Immature natural killer cell (primary cell): ENCODE results near the gene CFAP74. TPM values are rescaled to one million over a fixed set of nuclear protein-coding genes. Genes with fewer than 3 reads are reported as not detected.

ENCODE experiments used
- DNase-seq, 3 donors: peaks; one replicate each; pipeline ENCODE4 v3.0.0; 2022; ENCODE audit warnings: mixed read lengths in 1 of 3
- H3K27ac Mint-ChIP-seq, 6 donors: one replicate each; pipeline ENCODE4 v1.8.0; 2020; ENCODE audit warnings: mixed read lengths in 6 of 6, mild to moderate bottlenecking in 5 of 6, inconsistent platforms in 4 of 6, moderate library complexity in 3 of 6
- H3K27me3 Mint-ChIP-seq, 3 donors: one replicate each; pipeline ENCODE4 v1.8.0; 2020 to 2021; ENCODE audit warnings: low read depth in 3 of 3, mild to moderate bottlenecking in 3 of 3, mixed read lengths in 3 of 3, moderate library complexity in 3 of 3, inconsistent platforms in 1 of 3
- H3K36me3 Mint-ChIP-seq, 3 donors: one replicate each; pipeline ENCODE4 v1.8.0; 2020; ENCODE audit warnings: mixed read lengths in 3 of 3, inconsistent platforms in 2 of 3, mild to moderate bottlenecking in 2 of 3
- H3K4me1 Mint-ChIP-seq, 2 donors: one replicate each; pipeline ENCODE4 v1.8.0; 2020; ENCODE audit warnings: inconsistent platforms in 2 of 2, mild to moderate bottlenecking in 2 of 2, mixed read lengths in 2 of 2, moderate library complexity in 1 of 2
- H3K4me3 Mint-ChIP-seq, 5 donors: one replicate each; pipeline ENCODE4 v1.8.0; 2020; ENCODE audit warnings: mild to moderate bottlenecking in 5 of 5, mixed read lengths in 5 of 5, inconsistent platforms in 3 of 5, moderate library complexity in 3 of 5
- H3K9me3 Mint-ChIP-seq, 6 donors: one replicate each; pipeline ENCODE4 v1.8.0; 2020; ENCODE audit warnings: mild to moderate bottlenecking in 6 of 6, mixed read lengths in 6 of 6, inconsistent platforms in 4 of 6, moderate library complexity in 3 of 6
- polyA plus RNA-seq, 3 donors: library from polyadenylated mRNA; unstranded; fragments of 300-500 nt; fragmentation: Illumina TruSeq; gene quantifications; one replicate each; pipeline ENCODE4 v1.2.3, GENCODE V29; 2021

The CFAP74 gene, protein sequence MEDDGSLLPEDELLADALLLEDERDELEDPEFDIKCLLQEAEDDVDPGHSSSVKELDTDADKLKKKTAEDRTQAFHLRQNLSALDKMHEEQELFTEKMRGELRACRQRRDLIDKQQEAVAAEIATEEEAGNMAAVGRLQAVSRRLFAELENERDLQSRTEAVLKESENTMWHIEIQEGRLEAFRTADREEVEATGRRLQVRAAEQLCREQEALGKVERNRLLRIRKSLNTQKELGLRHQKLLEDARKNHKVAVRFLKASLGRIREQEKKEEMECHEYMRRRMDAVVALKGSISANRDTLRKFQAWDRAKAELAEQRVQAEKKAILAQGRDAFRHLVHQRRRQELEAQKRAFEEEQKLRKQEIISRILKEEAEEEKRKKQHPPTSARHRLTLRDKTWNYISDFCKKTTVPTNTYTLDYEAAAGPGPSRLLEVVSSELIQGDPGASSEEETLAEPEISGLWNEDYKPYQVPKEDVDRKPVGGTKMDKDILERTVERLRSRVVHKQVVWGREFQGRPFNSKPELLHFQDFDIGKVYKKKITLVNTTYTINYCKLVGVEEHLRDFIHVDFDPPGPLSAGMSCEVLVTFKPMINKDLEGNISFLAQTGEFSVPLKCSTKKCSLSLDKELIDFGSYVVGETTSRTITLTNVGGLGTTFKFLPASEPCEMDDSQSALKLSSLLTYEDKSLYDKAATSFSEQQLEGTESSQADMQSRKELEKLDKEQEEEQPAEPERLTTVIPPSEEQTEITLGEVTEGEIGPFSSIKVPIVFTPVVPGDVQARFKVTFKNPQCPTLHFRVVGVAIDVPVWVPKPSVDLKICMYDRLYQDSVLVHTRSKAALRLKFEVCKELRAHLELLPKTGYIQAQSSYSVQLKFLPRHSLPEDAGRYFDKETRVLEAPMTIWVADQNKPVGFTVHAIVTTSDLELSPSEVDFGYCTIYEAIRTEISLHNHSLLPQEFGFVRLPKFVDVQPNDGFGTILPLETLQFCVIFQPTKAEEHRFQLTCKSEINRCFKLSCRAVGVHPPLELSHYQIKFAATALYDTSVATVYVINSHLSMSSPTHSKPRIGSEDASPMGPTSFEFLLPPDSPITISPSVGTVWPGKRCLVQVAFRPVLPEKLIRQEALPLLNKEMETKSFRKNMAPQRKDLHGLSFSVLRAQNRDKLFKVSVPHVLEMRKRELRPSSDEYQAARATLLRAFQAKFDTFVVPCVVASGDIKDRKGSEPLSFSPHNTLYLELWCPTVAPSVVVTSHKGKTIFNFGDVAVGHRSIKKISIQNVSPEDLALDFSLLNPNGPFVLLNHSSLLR (N-terminal part only)
- not detected for polyA plus RNA-seq

DNA sequence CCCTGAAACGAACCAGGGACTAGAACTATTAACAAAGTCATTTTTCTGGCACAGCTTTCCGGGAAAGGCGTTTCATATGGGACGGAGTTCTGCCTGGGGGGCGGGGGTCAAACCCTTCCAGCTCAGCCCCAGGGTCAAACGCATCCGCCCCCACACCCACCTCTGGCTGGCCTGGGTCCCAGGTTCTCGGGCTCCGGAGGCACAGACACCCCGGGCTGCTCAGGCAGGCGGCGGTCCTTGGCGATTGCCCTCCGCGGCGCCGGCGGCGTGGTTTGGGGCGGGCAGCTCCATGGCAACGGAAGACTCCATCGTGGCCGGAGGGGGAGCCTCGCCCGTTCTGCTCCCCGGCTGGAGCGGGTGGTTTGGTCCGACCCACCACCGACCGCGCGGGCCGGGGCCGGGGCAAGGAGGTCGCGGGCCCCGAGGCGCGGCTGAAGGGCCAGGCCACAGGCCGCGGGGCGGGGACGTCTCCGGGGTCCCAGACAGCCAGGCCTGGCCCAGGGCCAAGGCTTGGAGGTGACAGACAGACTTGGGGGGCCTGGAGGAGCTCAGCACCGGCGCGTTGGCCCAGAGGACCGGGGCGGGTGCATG is at the start of gene CFAP74:
CFAP74 (minus strand) TSS at position 246 of the 591 bp plus-strand sequence. CDS start 12,830 bp downstream, outside the sequence.
- H3K36me3 Mint-ChIP-seq = no peaks in the 10 kb centered on the region
- DNase-seq = no peak
- H3K9me3 Mint-ChIP-seq = no peaks in the 10 kb centered on the region
- H3K4me3 Mint-ChIP-seq = no peak within 1 kb of the TSS
- no peaks in the 10 kb centered on the region for H3K4me1 Mint-ChIP-seq
- peaks cover 0 to 16% (median 15%) of the 10 kb centered on the region in 3 donors for H3K27me3 Mint-ChIP-seq
- H3K27ac Mint-ChIP-seq = no peak within 1 kb of the TSS

DNA sequence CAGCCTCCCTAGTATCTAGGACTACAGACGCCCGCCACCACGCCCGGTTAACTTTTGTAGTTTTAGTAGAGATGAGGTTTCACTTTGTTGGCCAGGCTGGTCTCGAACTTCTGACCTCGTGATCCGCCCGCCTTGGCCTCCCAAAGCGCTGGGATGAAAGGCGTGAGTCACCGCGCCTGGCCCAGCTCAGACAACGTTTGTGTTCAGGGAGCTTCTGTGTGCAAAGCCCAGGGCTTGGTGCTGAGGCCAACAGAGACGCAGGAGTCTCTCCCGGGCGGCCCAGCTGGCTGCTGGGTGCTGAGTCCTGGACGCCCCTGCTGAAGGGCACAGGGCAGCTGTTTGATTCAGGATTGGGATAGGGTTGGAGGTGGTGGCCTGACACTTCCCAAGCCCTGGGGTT is 49.6 kb upstream of the CFAP74 start:
- Mint-ChIP-seq H3K27me3 (peaks cover 0 to 9% (median 6%) of the 10 kb centered on the region in 3 donors), H3K4me1 (peaks cover 12% of the 10 kb centered on the region in 2 donors), H3K4me3 (peak overlapping the region in 1 of 5 donors; percentile 12), H3K9me3 (no peaks in the 10 kb centered on the region), H3K27ac (peak overlapping the region in 2 of 6 donors; percentile 7 to 16), H3K36me3 (no peaks in the 10 kb centered on the region)
- no peak for DNase-seq

DNA sequence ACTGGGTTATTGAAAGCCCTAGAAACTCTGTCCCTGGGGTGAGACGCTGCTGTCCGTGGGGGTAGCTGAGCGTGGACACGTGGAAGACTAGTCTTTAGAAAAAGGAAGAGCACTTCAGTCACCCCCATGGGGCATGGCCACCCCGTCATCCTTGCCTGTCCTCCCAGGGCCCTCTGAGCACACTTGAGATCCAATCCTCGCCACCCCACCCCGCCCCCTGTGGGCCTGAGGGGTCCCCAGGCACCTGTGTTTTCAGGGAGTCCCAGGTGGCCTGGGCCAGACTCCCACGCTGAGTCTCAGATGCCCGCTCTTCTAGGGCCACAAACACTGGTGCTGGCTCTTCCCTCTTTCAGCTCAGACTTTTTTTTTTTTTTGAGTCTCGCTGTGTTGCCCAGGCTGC is 49.2 kb upstream of the CFAP74 start:
- peak overlapping the region in 4 of 5 donors; percentile 28 to 61 (median 38) for H3K4me3 Mint-ChIP-seq

GRCh38 chr1:2052054-2052679 is 48.6 kb upstream of the CFAP74 start:
- Mint-ChIP-seq H3K9me3 (no peaks in the 10 kb centered on the region), H3K27ac (no peak overlapping the region), H3K4me1 (peaks cover 12 to 14% of the 10 kb centered on the region in 2 donors), H3K4me3 (peak overlapping the region; percentile 65 to 77 (median 68)), H3K27me3 (peaks cover 0 to 10% (median 6%) of the 10 kb centered on the region in 3 donors), H3K36me3 (no peaks in the 10 kb centered on the region)
- no peak for DNase-seq

More for the DNA sequence above, 49.2 kb upstream of the CFAP74 start:
- no peak for DNase-seq
- peaks cover 0 to 10% (median 6%) of the 10 kb centered on the region in 3 donors for H3K27me3 Mint-ChIP-seq
- peaks cover 12 to 14% of the 10 kb centered on the region in 2 donors for H3K4me1 Mint-ChIP-seq
- no peaks in the 10 kb centered on the region for H3K9me3 Mint-ChIP-seq
- H3K27ac Mint-ChIP-seq = peak overlapping the region in 2 of 6 donors; percentile 7 to 16
- no peaks in the 10 kb centered on the region for H3K36me3 Mint-ChIP-seq

GRCh38 chr1:2050793-2051682 is 47.5 kb upstream of the CFAP74 start:
- H3K4me3 Mint-ChIP-seq = peak overlapping the region; percentile 65 to 77 (median 68)
- H3K9me3 Mint-ChIP-seq = no peaks in the 10 kb centered on the region
- no peaks in the 10 kb centered on the region for H3K36me3 Mint-ChIP-seq
- no peak for DNase-seq
- H3K4me1 Mint-ChIP-seq = peaks cover 12 to 15% of the 10 kb centered on the region in 2 donors
- peak overlapping the region in 2 of 6 donors; percentile 40 to 71 for H3K27ac Mint-ChIP-seq
- H3K27me3 Mint-ChIP-seq = peaks cover 0 to 10% (median 7%) of the 10 kb centered on the region in 3 donors

DNA sequence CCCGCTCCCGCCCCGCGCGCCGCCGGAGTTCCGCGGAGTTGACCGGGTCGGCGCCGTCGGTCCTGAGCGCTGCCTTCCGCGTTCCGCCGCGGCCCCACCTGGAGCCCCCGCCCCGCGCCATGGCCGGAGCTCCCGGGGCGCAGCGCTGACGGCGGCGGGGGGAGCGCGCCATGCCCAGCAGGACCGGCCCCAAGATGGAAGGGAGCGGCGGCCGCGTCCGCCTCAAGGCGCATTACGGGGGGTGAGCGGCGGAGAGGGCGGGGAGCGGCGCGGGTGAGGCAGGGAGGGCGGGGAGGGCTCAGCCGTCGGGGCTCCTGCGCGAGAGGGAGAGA is 46.8 kb upstream of the CFAP74 start:
- Mint-ChIP-seq H3K4me1 (peaks cover 17 to 21% of the 10 kb centered on the region in 2 donors), H3K9me3 (no peaks in the 10 kb centered on the region), H3K27me3 (peaks cover 0 to 10% (median 7%) of the 10 kb centered on the region in 3 donors), H3K27ac (no peak overlapping the region), H3K36me3 (no peaks in the 10 kb centered on the region), H3K4me3 (peak overlapping the region in 3 of 5 donors; percentile 68 to 77 (median 76))
- no peak for DNase-seq

DNA sequence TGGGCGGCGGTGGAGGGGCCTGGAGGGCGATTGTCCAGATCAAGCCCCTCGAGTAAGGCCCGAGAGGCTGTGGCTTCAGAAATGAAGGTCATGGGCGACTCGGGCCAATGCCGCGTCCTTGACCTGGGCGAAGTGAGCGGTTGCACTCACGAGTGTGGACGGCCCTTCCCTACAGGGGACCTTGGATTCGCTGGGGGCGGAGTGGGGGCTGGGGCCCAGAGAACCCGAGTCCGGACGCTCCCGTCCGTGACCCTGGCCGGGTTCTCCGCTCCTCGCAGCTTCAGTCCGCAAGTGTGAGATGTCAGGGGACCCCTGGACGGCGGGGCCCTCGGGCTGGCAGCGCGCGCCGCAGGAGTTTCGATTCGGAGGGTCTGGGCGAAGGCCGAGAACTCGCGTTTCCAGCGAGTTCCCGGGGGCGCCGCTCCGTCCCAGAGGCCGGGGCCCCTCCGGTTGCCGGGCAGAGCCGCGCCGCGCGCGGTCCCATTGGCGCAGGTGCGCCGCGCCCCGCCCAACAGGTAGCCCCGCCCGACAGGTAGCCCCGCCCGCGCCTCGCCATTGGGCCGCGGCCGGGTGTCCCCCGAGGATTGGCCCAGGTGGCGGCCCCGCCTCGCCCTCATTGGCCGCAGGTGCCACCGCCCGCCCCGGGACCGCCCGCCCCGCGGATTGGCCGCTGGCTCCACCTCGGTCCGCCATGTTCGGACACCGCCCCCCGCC is 46.3 kb upstream of the CFAP74 start, which contains the start of gene PRKCZ:
PRKCZ (plus strand) TSS at position 694 of the 714 bp plus-strand sequence. CDS start 220 bp downstream, outside the sequence.
- Mint-ChIP-seq H3K36me3 (no peaks in the 10 kb centered on the region), H3K27ac (peak within 1 kb of the TSS in 4 of 6 donors; percentile 35 to 77 (median 75)), H3K9me3 (no peaks in the 10 kb centered on the region), H3K4me3 (peak within 1 kb of the TSS; percentile 83 to 87 (median 85)), H3K4me1 (peaks cover 18 to 24% of the 10 kb centered on the region in 2 donors), H3K27me3 (peaks cover 0 to 10% (median 7%) of the 10 kb centered on the region in 3 donors)
- DNase-seq = peak; percentile 93 to 94 (median 94)

DNA sequence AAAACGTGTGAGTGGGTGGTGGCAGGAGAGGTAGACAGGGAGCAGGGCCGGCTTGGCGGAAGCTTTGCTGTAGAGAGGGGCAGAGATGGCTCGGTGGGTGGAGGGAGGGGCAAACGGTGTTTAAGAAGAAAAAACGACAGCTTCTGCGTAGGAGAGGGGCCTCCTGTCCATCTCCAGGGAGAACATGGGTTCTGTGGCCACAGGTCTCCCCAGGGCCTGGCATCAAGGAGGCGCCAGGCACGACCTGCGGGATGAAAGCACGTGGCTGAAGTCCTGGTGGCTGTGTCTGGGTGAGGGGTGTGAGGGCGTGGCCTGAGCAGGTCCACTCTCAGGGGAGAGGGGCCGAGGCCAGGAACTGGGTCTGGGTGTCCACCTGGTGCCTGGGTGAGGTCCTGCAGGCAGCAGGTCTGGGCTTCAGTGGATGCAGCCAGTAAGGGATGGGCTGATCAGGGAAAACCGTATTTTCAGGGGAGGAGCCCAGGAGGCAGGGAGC is 45.7 kb upstream of the CFAP74 start:
- H3K27me3 Mint-ChIP-seq = peaks cover 0 to 10% (median 7%) of the 10 kb centered on the region in 3 donors
- peak overlapping the region in 4 of 6 donors; percentile 35 to 77 (median 75) for H3K27ac Mint-ChIP-seq
- H3K4me3 Mint-ChIP-seq = peak overlapping the region; percentile 83 to 87 (median 85)
- H3K36me3 Mint-ChIP-seq = no peaks in the 10 kb centered on the region
- H3K9me3 Mint-ChIP-seq = no peaks in the 10 kb centered on the region
- H3K4me1 Mint-ChIP-seq = peaks cover 18 to 24% of the 10 kb centered on the region in 2 donors
- DNase-seq = no peak

GRCh38 chr1:2047749-2048729 is 44.5 kb upstream of the CFAP74 start:
- peaks cover 6 to 11% (median 7%) of the 10 kb centered on the region in 3 donors for H3K27me3 Mint-ChIP-seq
- peaks cover 20 to 29% of the 10 kb centered on the region in 2 donors for H3K4me1 Mint-ChIP-seq
- peak overlapping the region in 3 of 6 donors; percentile 35 to 79 (median 64) for H3K27ac Mint-ChIP-seq
- H3K9me3 Mint-ChIP-seq = no peaks in the 10 kb centered on the region
- no peaks in the 10 kb centered on the region for H3K36me3 Mint-ChIP-seq
- DNase-seq = no peak
- peak overlapping the region; percentile 66 to 87 (median 85) for H3K4me3 Mint-ChIP-seq
